ENCODE measurements around the gene MEIS2. TPM values are rescaled to one million over a fixed set of nuclear protein-coding genes. Genes with fewer than 3 reads are reported as not detected.

The MEIS2 gene
- total and polyA plus RNA-seq, 7 donors, result 1.4 to 154 (median 76.0) TPM

DNA sequence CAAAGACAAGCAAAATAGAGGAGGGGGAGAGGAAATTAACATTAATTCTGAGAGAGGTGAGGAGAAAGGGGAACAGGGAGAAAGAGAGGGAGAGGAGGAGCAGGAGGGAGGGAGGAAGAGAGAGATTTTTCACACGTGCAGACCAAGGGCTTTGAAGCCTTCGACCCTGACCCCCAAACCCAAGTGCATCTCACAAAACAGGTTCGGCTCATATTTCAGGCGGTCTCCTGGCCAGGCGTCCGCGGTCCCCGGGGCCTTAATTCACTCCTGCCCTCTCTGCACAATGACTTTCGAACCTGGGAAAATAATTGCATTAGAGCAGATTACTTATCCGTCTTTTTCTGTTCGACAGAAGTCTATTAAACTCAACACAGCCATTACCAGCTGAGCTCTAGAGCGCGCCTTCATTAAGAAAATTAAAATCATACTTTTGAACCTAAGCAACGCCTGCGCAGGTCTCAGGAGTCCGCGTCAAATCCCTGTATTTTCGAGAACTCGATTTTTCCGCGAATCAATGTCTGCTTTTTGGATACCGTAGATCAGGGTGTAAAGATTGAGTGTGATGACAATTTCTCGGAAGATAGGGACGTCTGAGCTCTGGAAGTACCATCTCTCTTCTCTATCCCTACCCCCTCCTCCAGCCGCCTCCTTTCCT is 220.7 kb downstream of the MEIS2 start:
- WGBS, 2 donors, result 26 to 28% methylated on average over 25 of the region's 25 CpGs
- Histone ChIP-seq H3K4me3 (no peak overlapping the region), H3K27ac (no peak overlapping the region), H3K36me3 (no peaks in the 10 kb centered on the region), H3K27me3 (peaks cover 0 to 9% (median 0%) of the 10 kb centered on the region in 3 donors), H3K4me1 (peaks cover 0 to 23% (median 14%) of the 10 kb centered on the region in 4 donors), H3K9me3 (no peaks in the 10 kb centered on the region)
- DNase-seq, result no peak
- no peak for TF ChIP-seq POLR2A (IDR thresholded peaks at IDR 0.05)
- TF ChIP-seq EP300 (IDR thresholded peaks at IDR 0.05), result no peak
- no peak for TF ChIP-seq POLR2AphosphoS5 (IDR thresholded peaks at IDR 0.05)
- TF ChIP-seq, protein P1, sequence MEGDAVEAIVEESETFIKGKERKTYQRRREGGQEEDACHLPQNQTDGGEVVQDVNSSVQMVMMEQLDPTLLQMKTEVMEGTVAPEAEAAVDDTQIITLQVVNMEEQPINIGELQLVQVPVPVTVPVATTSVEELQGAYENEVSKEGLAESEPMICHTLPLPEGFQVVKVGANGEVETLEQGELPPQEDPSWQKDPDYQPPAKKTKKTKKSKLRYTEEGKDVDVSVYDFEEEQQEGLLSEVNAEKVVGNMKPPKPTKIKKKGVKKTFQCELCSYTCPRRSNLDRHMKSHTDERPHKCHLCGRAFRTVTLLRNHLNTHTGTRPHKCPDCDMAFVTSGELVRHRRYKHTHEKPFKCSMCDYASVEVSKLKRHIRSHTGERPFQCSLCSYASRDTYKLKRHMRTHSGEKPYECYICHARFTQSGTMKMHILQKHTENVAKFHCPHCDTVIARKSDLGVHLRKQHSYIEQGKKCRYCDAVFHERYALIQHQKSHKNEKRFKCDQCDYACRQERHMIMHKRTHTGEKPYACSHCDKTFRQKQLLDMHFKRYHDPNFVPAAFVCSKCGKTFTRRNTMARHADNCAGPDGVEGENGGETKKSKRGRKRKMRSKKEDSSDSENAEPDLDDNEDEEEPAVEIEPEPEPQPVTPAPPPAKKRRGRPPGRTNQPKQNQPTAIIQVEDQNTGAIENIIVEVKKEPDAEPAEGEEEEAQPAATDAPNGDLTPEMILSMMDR (IDR thresholded peaks at IDR 0.05), result no peak
- intact Hi-C loops (cut with DNase I), result loop anchor here (5.0 to 10.0 kb wide), 5 partner anchors 72 to 1125 kb away; no protein-coding TSS in a partner anchor

DNA sequence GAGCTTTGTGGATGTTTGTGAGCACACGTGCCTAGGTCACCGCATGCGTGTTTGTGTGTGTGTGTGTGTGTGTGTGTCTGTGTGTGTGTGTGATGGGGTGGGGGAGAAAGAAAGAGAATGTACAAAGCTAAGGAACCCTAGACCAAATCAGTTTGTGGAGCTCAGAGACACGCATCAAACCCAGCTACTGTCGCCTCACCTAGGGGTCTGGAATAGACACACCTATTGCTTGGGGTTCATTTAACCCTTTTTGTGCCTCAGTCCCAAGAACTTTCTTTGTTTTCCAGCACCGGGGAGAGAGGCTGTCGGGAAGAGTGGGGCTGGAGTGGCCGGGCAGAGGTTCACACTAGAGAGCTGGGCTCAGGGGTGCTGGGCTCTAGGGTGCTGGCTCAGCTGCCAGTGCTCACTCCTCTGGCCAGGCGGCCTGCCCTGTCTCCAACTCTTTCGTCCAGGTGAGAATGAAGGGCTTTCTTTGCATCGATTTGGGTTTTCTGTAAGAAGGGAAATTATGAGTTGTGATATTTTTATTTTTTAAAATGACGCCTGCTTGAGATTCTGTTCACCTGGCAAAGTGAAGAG is 221.6 kb downstream of the MEIS2 start:
- Histone ChIP-seq H3K9me3 (no peaks in the 10 kb centered on the region), H3K27me3 (peaks cover 0 to 9% (median 0%) of the 10 kb centered on the region in 3 donors), H3K4me3 (no peak overlapping the region), H3K4me1 (peaks cover 0 to 14% (median 8%) of the 10 kb centered on the region in 4 donors), H3K27ac (no peak overlapping the region), H3K36me3 (no peaks in the 10 kb centered on the region)
- intact Hi-C loops (cut with DNase I), result loop anchor here (10.0 kb wide), 1 partner anchor 224 kb away; no protein-coding TSS in a partner anchor
- TF ChIP-seq EP300 (IDR thresholded peaks at IDR 0.05), result no peak
- TF ChIP-seq POLR2A (IDR thresholded peaks at IDR 0.05), result no peak
- no peak for TF ChIP-seq POLR2AphosphoS5 (IDR thresholded peaks at IDR 0.05)
- TF ChIP-seq, protein P1 (IDR thresholded peaks at IDR 0.05), result no peak
- DNase-seq, result no peak
- 28 to 31% methylated on average over 12 of the region's 12 CpGs for WGBS, 2 donors

DNA sequence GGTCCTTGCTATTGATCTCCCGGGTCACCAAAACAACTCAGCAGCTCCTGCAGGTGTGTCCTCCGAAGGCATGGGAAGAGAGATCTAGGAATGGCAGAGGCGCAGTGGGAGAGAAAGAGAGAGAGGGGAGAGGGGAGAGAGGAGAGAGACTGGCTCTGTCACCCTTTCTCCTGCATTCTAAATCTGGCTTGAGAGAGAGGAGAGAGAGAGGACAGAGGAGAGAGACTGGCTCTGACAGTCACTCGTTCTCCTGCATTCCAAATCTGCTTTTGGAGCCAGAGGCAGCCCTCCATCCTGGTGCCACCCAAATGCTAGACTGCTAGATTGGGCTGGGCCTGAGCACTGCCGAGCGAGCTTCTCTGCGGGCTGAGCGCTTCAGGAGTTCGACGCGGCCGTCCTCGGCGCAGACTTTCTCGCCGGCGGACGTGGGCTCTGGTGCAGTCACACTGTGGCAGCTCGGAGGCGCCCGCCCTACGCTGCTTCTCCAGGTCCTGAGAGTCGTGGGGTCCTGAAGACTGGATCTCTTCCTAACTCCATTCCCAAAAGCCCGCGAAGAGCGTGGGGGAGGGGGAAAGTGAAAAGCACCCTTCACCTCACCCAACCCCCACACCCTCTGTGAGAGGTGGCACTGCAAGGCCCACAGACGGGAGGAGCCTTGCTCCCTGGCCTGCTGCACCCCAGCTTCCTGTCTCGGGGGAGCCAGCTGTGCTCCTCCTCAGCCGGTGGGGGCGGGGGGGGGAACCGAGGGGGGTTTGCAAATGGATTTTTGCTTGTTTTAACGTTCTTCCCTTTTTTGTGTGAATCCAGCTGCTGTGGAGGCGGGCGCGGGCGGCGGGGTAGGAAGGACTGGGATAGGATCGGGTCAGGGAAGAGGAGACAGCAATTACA is 222.3 kb downstream of the MEIS2 start:
- no peak for DNase-seq
- 19 to 25% methylated on average over 38 of the region's 38 CpGs for WGBS, 2 donors
- Histone ChIP-seq H3K4me3 (peak overlapping the region in 2 of 4 donors; percentile 8 to 16), H3K4me1 (peaks cover 0 to 9% (median 3%) of the 10 kb centered on the region in 4 donors), H3K27me3 (peaks cover 0 to 9% (median 0%) of the 10 kb centered on the region in 3 donors), H3K9me3 (no peaks in the 10 kb centered on the region), H3K36me3 (no peaks in the 10 kb centered on the region), H3K27ac (peak overlapping the region in 3 of 4 donors; percentile 10 to 20 (median 13))
- TF ChIP-seq, protein P1 (IDR thresholded peaks at IDR 0.05), result no peak
- no peak for TF ChIP-seq POLR2A (IDR thresholded peaks at IDR 0.05)
- TF ChIP-seq POLR2AphosphoS5 (IDR thresholded peaks at IDR 0.05), result no peak
- no peak for TF ChIP-seq EP300 (IDR thresholded peaks at IDR 0.05)
- intact Hi-C loops (cut with DNase I), result loop anchor here (10.0 kb wide), 1 partner anchor 223 kb away; no protein-coding TSS in a partner anchor

DNA sequence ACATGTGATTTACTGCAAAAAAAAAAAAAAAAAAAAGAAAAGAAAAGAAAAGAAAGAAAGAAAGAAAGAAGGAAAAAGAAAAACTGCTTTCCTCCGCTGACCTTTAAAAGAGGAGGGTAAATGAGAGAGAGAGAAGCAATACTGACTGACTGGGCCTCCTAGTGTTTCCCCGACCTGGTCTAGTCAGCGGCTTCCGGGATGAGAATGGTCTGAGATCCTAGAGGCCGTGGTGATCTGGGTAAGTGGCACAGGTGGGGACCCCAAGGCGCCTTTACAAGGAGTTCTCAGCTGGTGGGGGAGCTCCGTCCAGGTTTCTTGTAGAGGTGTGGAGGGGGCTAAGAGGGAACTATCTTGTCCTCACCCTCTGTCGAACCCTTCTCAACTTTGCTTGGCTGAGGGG is 223.1 kb downstream of the MEIS2 start:
- Histone ChIP-seq H3K9me3 (no peaks in the 10 kb centered on the region), H3K4me1 (peaks cover 0 to 4% (median 0%) of the 10 kb centered on the region in 4 donors), H3K27ac (no peak overlapping the region), H3K27me3 (peaks cover 0 to 5% (median 0%) of the 10 kb centered on the region in 3 donors), H3K4me3 (no peak overlapping the region), H3K36me3 (no peaks in the 10 kb centered on the region)
- TF ChIP-seq POLR2A (IDR thresholded peaks at IDR 0.05), result no peak
- TF ChIP-seq EP300 (IDR thresholded peaks at IDR 0.05), result no peak
- no peak for TF ChIP-seq POLR2AphosphoS5 (IDR thresholded peaks at IDR 0.05)
- TF ChIP-seq, protein P1 (IDR thresholded peaks at IDR 0.05), result no peak
- no peak for DNase-seq
- intact Hi-C loops (cut with DNase I), result loop anchor here (10.0 kb wide), 1 partner anchor 222 kb away; no protein-coding TSS in a partner anchor
- WGBS, 2 donors, result 39 to 50% methylated on average over 8 of the region's 8 CpGs
